H1 (cell line): Measurements from ENCODE around the gene LTBP1. TPM values are rescaled to one million over a fixed set of nuclear protein-coding genes. Genes with fewer than 3 reads are reported as not detected.

ENCODE experiments used
- CTCF ChIA-PET: fragments of 300-600 bp; sonication (Branson Sonifier 250); formaldehyde crosslinking; loops from one replicate; lab custom pipeline; 2021; ENCODE audit not compliant: partially characterized antibody; lab: Charles Lee
- POLR2A ChIA-PET: fragments of 300-600 bp; sonication (Branson Sonifier 250); formaldehyde crosslinking; loops from one replicate; lab custom pipeline; 2021; ENCODE audit warnings: inconsistent platforms; ENCODE audit not compliant: partially characterized antibody; lab: Charles Lee
- DNase-seq, 2 experiments: peaks; one replicate each; pipeline versions ENCODE4 v3.0.0 to v3.0.0-alpha.2; 2010 to 2022; ENCODE audit warnings: low spot score in 2 of 2, low read depth in 1 of 2, mixed read lengths in 1 of 2
- FAIRE-seq: peaks from 2 replicates; lab custom pipeline; 2011; peaks lifted over from hg19 to GRCh38; lab: Jason Lieb, UNC
- H2AFZ ChIP-seq: 2 replicates; pipeline ENCODE4 v1.8.1; 2012; ENCODE audit warnings: low read length, inconsistent platforms
- H2AK5ac ChIP-seq: 2 replicates; pipeline ENCODE4 v1.6.1; 2013; ENCODE audit warnings: low read depth, low read length
- H2BK120ac ChIP-seq: replicated peaks from 2 replicates; pipeline ENCODE3; 2013; ENCODE audit warnings: low read depth, low read length, inconsistent platforms
- H2BK12ac ChIP-seq: 2 replicates; pipeline ENCODE4 v1.6.1; 2013; ENCODE audit warnings: low read depth, low read length
- H2BK15ac ChIP-seq: 2 replicates; pipeline ENCODE4 v1.6.1; 2013; ENCODE audit warnings: low read length
- H2BK20ac ChIP-seq: 2 replicates; pipeline ENCODE4 v1.6.1; 2013; ENCODE audit warnings: low read length
- H2BK5ac ChIP-seq: 2 replicates; pipeline ENCODE4 v1.6.1; 2013; ENCODE audit warnings: low read depth, low read length
- H3K14ac ChIP-seq: 2 replicates; pipeline ENCODE4 v1.6.1; 2013; ENCODE audit warnings: inconsistent platforms; ENCODE audit not compliant: insufficient read length
- H3K18ac ChIP-seq: 2 replicates; pipeline ENCODE4 v1.6.1; 2013; ENCODE audit warnings: low read length; ENCODE audit errors: extremely low read depth
- H3K23ac ChIP-seq: 2 replicates; pipeline ENCODE4 v1.6.1; 2013; ENCODE audit warnings: inconsistent platforms; ENCODE audit not compliant: insufficient read length
- H3K23me2 ChIP-seq: 2 replicates; pipeline ENCODE4 v1.6.1; 2013; ENCODE audit warnings: low read depth, low read length
- H3K27ac ChIP-seq: 2 replicates; pipeline ENCODE4 v1.6.1; 2011; ENCODE audit warnings: low read depth, low read length, inconsistent platforms
- H3K27me3 ChIP-seq, 4 experiments: replicated peaks in 1 of 4; 1 replicate in 1 of 4; 2 replicates in 3 of 4; pipeline versions ENCODE4 v1.6.1 to v1.8.1; 2011 to 2013; ENCODE audit warnings: low read length in 3 of 4, mild to moderate bottlenecking in 3 of 4, inconsistent platforms in 2 of 4, mixed read lengths in 2 of 4, moderate library complexity in 1 of 4; ENCODE audit not compliant: control insufficient read depth in 3 of 4, insufficient read depth in 3 of 4; ENCODE audit errors: extremely low read depth in 1 of 4
- H3K36me3 ChIP-seq, 4 experiments: 2 replicates each; pipeline versions ENCODE4 v1.6.1 to v1.8.1; 2011 to 2013; ENCODE audit warnings: mild to moderate bottlenecking in 4 of 4, low read length in 3 of 4, moderate library complexity in 2 of 4, control low read depth in 1 of 4, inconsistent platforms in 1 of 4; ENCODE audit not compliant: insufficient read depth in 4 of 4, control insufficient read depth in 2 of 4
- H3K4ac ChIP-seq: replicated peaks from 2 replicates; pipeline ENCODE3; 2013; ENCODE audit warnings: low read length, low read depth, mixed read lengths, inconsistent platforms; ENCODE audit not compliant: insufficient read length
- H3K4me1 ChIP-seq, 4 experiments: replicated peaks in 1 of 4; 1 replicate in 1 of 4; 2 replicates in 3 of 4; pipeline versions ENCODE4 v1.6.1 to v1.8.1; 2011 to 2013; ENCODE audit warnings: low read length in 3 of 4, inconsistent platforms in 2 of 4, mixed read lengths in 1 of 4; ENCODE audit not compliant: insufficient read depth in 4 of 4, control insufficient read depth in 3 of 4
- H3K4me2 ChIP-seq, 2 experiments: 2 replicates each; pipeline versions ENCODE4 v1.6.1 to v1.8.1; 2011 to 2013; ENCODE audit warnings: low read depth in 2 of 2, low read length in 2 of 2, control low read depth in 1 of 2, inconsistent platforms in 1 of 2, mild to moderate bottlenecking in 1 of 2; ENCODE audit not compliant: insufficient read depth in 1 of 2
- H3K4me3 ChIP-seq, 4 experiments: fragments of 200-600, 300-600 bp in 1 of 4; sonication (generic), shearing (Covaris generic), sonication (Bioruptor Twin) in 1 of 4; 2 replicates each; pipeline versions ENCODE4 v1.5.1 to v1.8.1; 2011 to 2016; ENCODE audit warnings: low read length in 4 of 4, low read depth in 3 of 4, control low read depth in 2 of 4, inconsistent platforms in 2 of 4, mild to moderate bottlenecking in 2 of 4, mixed read lengths in 1 of 4, moderate library complexity in 1 of 4; ENCODE audit not compliant: insufficient read depth in 2 of 4; ENCODE audit errors: extremely low read depth in 1 of 4
- H3K56ac ChIP-seq: replicated peaks from 2 replicates; pipeline ENCODE3; 2013; ENCODE audit warnings: low read depth, mild to moderate bottlenecking, mixed read lengths, low read length, inconsistent platforms; ENCODE audit not compliant: insufficient read length
- H3K79me1 ChIP-seq: 2 replicates; pipeline ENCODE4 v1.6.1; 2013; ENCODE audit warnings: low read depth, low read length, control low read depth
- H3K79me2 ChIP-seq, 2 experiments: 2 replicates each; pipeline versions ENCODE4 v1.6.1 to v1.8.1; 2012 to 2013; ENCODE audit warnings: low read length in 2 of 2, mild to moderate bottlenecking in 2 of 2, inconsistent platforms in 1 of 2; ENCODE audit not compliant: insufficient read depth in 2 of 2, control insufficient read depth in 1 of 2
- H3K9ac ChIP-seq, 4 experiments: replicated peaks in 1 of 4; 1 replicate in 1 of 4; 2 replicates in 3 of 4; pipeline versions ENCODE4 v1.6.1 to v1.8.1; 2011 to 2013; ENCODE audit warnings: low read depth in 3 of 4, low read length in 3 of 4, control low read depth in 2 of 4, mild to moderate bottlenecking in 2 of 4, moderate library complexity in 2 of 4, inconsistent platforms in 1 of 4; ENCODE audit errors: extremely low read depth in 1 of 4
- H3K9me3 ChIP-seq, 2 experiments: 2 replicates each; pipeline versions ENCODE4 v1.6.1 to v1.8.1; 2012 to 2013; ENCODE audit warnings: mild to moderate bottlenecking in 2 of 2, moderate library complexity in 2 of 2, control low read depth in 1 of 2, inconsistent platforms in 1 of 2, low read depth in 1 of 2, low read length in 1 of 2, mixed read lengths in 1 of 2; ENCODE audit not compliant: insufficient read depth in 2 of 2
- H4K20me1 ChIP-seq, 2 experiments: replicated peaks in 1 of 2; 2 replicates each; pipeline versions ENCODE3 to v1.8.1; 2011 to 2013; ENCODE audit warnings: inconsistent platforms in 2 of 2, low read length in 2 of 2, mild to moderate bottlenecking in 1 of 2; ENCODE audit not compliant: insufficient read depth in 2 of 2, control insufficient read depth in 1 of 2
- H4K5ac ChIP-seq: 2 replicates; pipeline ENCODE4 v1.6.1; 2013; ENCODE audit warnings: low read length, low read depth, mixed read lengths, inconsistent platforms; ENCODE audit not compliant: insufficient read length
- H4K8ac ChIP-seq: 2 replicates; pipeline ENCODE4 v1.8.0; 2013; ENCODE audit warnings: mild to moderate bottlenecking, moderate library complexity, low read length, inconsistent platforms; ENCODE audit not compliant: insufficient read depth; ENCODE audit errors: extremely low read depth
- H4K91ac ChIP-seq: replicated peaks from 2 replicates; pipeline ENCODE3; 2013; ENCODE audit warnings: low read length, mixed read lengths, inconsistent platforms; ENCODE audit not compliant: insufficient read length
- TCF12 ChIP-seq: IDR thresholded peaks from 2 replicates; pipeline ENCODE4 v1.6.1; 2011; ENCODE audit warnings: low read depth, mild to moderate bottlenecking, low read length
- TEAD4 ChIP-seq: IDR thresholded peaks from 2 replicates; pipeline ENCODE4 v1.6.1; 2012; ENCODE audit warnings: low read depth, low read length, inconsistent platforms, mixed read lengths
- WGBS, 2 experiments: shearing (Covaris generic) in 1 of 2; methylation state at CpG; one replicate each; pipeline versions ENCODE4 v1.1.6 to v1.1.7; 2013 to 2015; ENCODE audit warnings: low lambda C conversion rate in 2 of 2, mixed read lengths in 2 of 2, inconsistent platforms in 1 of 2, low coverage in 1 of 2, missing lambda C conversion rate in 1 of 2; ENCODE audit not compliant: insufficient replicate concordance in 2 of 2, insufficient coverage in 1 of 2, insufficient read length in 1 of 2; ENCODE audit errors: extremely low coverage in 1 of 2, missing lambda C conversion rate in 1 of 2; 5-methylcytosine and 5-hydroxymethylcytosine counted together
- polyA plus RNA-seq, 7 experiments: library from polyadenylated mRNA; depleted of rRNA in 3 of 7; stranded (reverse) in 5 of 7; unstranded in 2 of 7; fragments of >200 nt in 5 of 7; fragments of 200-250 nt in 2 of 7; gene quantifications; 1 replicate in 5 of 7; 2 replicates in 1 of 7; 4 replicates in 1 of 7; pipeline versions ENCODE4 v1.2.1 to v1.2.3, GENCODE V29; 2011 to 2013; ENCODE audit warnings: missing spikeins in 2 of 7, mixed read lengths in 2 of 7
- total RNA-seq: library from RNA; stranded (reverse); fragmentation: NEBNext Ultra II Directional; extraction: Animal tissue kit (Norgen Biotek cat#: 25700); gene quantifications from 2 replicates; pipeline ENCODE4 v1.2.1, GENCODE V29; 2021

The LTBP1 gene
- total and polyA plus RNA-seq, 2 of the 8 experiments (the other 6 are each of a cell fraction or from before 2014, with no cell fraction given) = 15.4 to 24.7 TPM

- POLR2A ChIA-PET = no interaction called here
- Histone ChIP-seq H3K18ac (no peak overlapping the region), H3K9me3 (no peaks in the 10 kb centered on the region), H2BK120ac (no peak overlapping the region), H3K4ac (no peak overlapping the region), H3K23ac (no peak overlapping the region), H3K9ac (no peak overlapping the region), H3K36me3 (no peaks in the 10 kb centered on the region; a peak in 1 of 8 replicates), H4K5ac (no peak overlapping the region), H3K4me3 (no peak overlapping the region), H2BK5ac (no peak overlapping the region), H3K27ac (no peak overlapping the region), H2AK5ac (no peak overlapping the region), H4K91ac (no peak overlapping the region)
- 90% methylated on average over 6 of the region's 6 CpGs; no CpG with 5 or more reads in 1 of the 2 experiments for WGBS, 2 experiments
- DNase-seq = no peak
- TF ChIP-seq TEAD4 = no peak
- no peak for TF ChIP-seq TCF12
- TF ChIP-seq, all 59 proteins: peak for 0
- Histone ChIP-seq H3K14ac (no peak overlapping the region), H2BK20ac (no peak overlapping the region), H3K4me1 (no peaks in the 10 kb centered on the region), H2BK15ac (no peak overlapping the region), H3K79me1 (no peaks in the 10 kb centered on the region), H3K27me3 (no peaks in the 10 kb centered on the region), H4K8ac (no peak overlapping the region), H3K23me2 (no peaks in the 10 kb centered on the region), H2AFZ (no peak overlapping the region), H2BK12ac (no peak overlapping the region), H3K79me2 (no peaks in the 10 kb centered on the region), H4K20me1 (no peaks in the 10 kb centered on the region), H3K4me2 (no peak overlapping the region), H3K56ac (no peak overlapping the region)
- no peak for FAIRE-seq
- CTCF ChIA-PET = interaction anchor here (0.6 kb wide), 1 partner anchor 558 kb away, joined by 3 read pairs; no protein-coding TSS in a partner anchor
Observed at GRCh38 chr2:33266467-33266866, 319.7 kb downstream of the LTBP1 start.
